ENCODE measurements around the gene FGF12. TPM values are rescaled to one million over a fixed set of nuclear protein-coding genes. Genes with fewer than 3 reads are reported as not detected.

Gene FGF12
- total RNA-seq, 1 donor from 2014 or later, result 6.1 TPM

- H3K4me1 Mint-ChIP-seq (ENCODE audit: low read depth), result peaks cover under 1% of the 10 kb centered on the region
- no peak overlapping the region for H3K27ac Mint-ChIP-seq
- no peaks in the 10 kb centered on the region for H3K36me3 Mint-ChIP-seq (ENCODE audit: insufficient read depth)
- H3K4me3 Mint-ChIP-seq (ENCODE audit: low read depth), result no peak overlapping the region
- DNase-seq (ENCODE audit: low spot score, unreplicated experiment), result no peak
- no peaks in the 10 kb centered on the region for H3K27me3 Mint-ChIP-seq
- H3K9me3 Mint-ChIP-seq (ENCODE audit: low read depth), result no peaks in the 10 kb centered on the region
- TF ChIP-seq CTCF (IDR thresholded peaks at IDR 0.05; ENCODE audit: unreplicated experiment), result no peak
Measured at GRCh38 chr3:192255839-192256238, 471.5 kb downstream of the FGF12 start.

GRCh38 chr3:192253138-192253887, 474.0 kb downstream of the FGF12 start:
- no peak for DNase-seq (ENCODE audit: low spot score, unreplicated experiment)
- Mint-ChIP-seq H3K9me3 (ENCODE audit: low read depth) (no peaks in the 10 kb centered on the region), H3K27ac (no peak overlapping the region), H3K36me3 (ENCODE audit: insufficient read depth) (no peaks in the 10 kb centered on the region), H3K4me3 (ENCODE audit: low read depth) (no peak overlapping the region), H3K27me3 (no peaks in the 10 kb centered on the region), H3K4me1 (ENCODE audit: low read depth) (peaks cover 6% of the 10 kb centered on the region)
- TF ChIP-seq CTCF (IDR thresholded peaks at IDR 0.05; ENCODE audit: unreplicated experiment), result no peak

GRCh38 chr3:192249516-192249915, 477.8 kb downstream of the FGF12 start:
- Mint-ChIP-seq H3K4me3 (ENCODE audit: low read depth) (no peak overlapping the region), H3K27me3 (no peaks in the 10 kb centered on the region), H3K36me3 (ENCODE audit: insufficient read depth) (no peaks in the 10 kb centered on the region), H3K4me1 (ENCODE audit: low read depth) (peaks cover 6% of the 10 kb centered on the region), H3K9me3 (ENCODE audit: low read depth) (no peaks in the 10 kb centered on the region), H3K27ac (no peak overlapping the region)
- DNase-seq (ENCODE audit: low spot score, unreplicated experiment), result no peak
- TF ChIP-seq CTCF (IDR thresholded peaks at IDR 0.05; ENCODE audit: unreplicated experiment), result no peak

- no peak for TF ChIP-seq CTCF (IDR thresholded peaks at IDR 0.05; ENCODE audit: unreplicated experiment)
- H3K4me3 Mint-ChIP-seq (ENCODE audit: low read depth), result no peak overlapping the region
- no peaks in the 10 kb centered on the region for H3K36me3 Mint-ChIP-seq (ENCODE audit: insufficient read depth)
- H3K27ac Mint-ChIP-seq, result no peak overlapping the region
- H3K9me3 Mint-ChIP-seq (ENCODE audit: low read depth), result no peaks in the 10 kb centered on the region
- no peak for DNase-seq (ENCODE audit: low spot score, unreplicated experiment)
- no peaks in the 10 kb centered on the region for H3K27me3 Mint-ChIP-seq
- H3K4me1 Mint-ChIP-seq (ENCODE audit: low read depth), result peaks cover 6% of the 10 kb centered on the region
Measured at GRCh38 chr3:192246847-192247559, 480.3 kb downstream of the FGF12 start.

GRCh38 chr3:192244591-192244990, 482.8 kb downstream of the FGF12 start:
- Mint-ChIP-seq H3K4me1 (ENCODE audit: low read depth) (peaks cover 5% of the 10 kb centered on the region), H3K27me3 (no peaks in the 10 kb centered on the region), H3K4me3 (ENCODE audit: low read depth) (no peak overlapping the region), H3K27ac (no peak overlapping the region), H3K9me3 (ENCODE audit: low read depth) (no peaks in the 10 kb centered on the region), H3K36me3 (ENCODE audit: insufficient read depth) (no peaks in the 10 kb centered on the region)
- TF ChIP-seq CTCF (IDR thresholded peaks at IDR 0.05; ENCODE audit: unreplicated experiment), result no peak
- DNase-seq (ENCODE audit: low spot score, unreplicated experiment), result no peak

Data from progenitor cell of endocrine pancreas (in vitro differentiated cells).